Activated T-helper 1 cell treated with anti-CD3 and anti-CD28 coated beads, Interleukin-12 subunit alpha, Interleukin-12 subunit beta, Interleukin-2, Interleukin-4 antibody, amounts not matched to agents 30 ng/mL and 10 ng/mL and 1 ng/mL, durations not matched to agents 14 hours and 24 hours and 36 hours (primary cell): Measurements from ENCODE around the gene KCNK13. TPM values are rescaled to one million over a fixed set of nuclear protein-coding genes. Genes with fewer than 3 reads are reported as not detected.

ENCODE experiments used
- DNase-seq: peaks from one replicate; pipeline ENCODE4 v3.0.0; 2021; ENCODE audit warnings: low spot score
- H3K27ac Mint-ChIP-seq: one replicate; pipeline ENCODE4 v1.8.0; 2021; ENCODE audit warnings: mild to moderate bottlenecking, mixed read lengths
- H3K27me3 Mint-ChIP-seq: one replicate; pipeline ENCODE4 v1.8.0; 2022; ENCODE audit warnings: mild to moderate bottlenecking, moderate library complexity, mixed read lengths; ENCODE audit not compliant: insufficient read depth
- H3K36me3 Mint-ChIP-seq: one replicate; pipeline ENCODE4 v1.8.0; 2021; ENCODE audit warnings: low read depth, mixed read lengths
- H3K4me1 Mint-ChIP-seq: one replicate; pipeline ENCODE4 v1.8.0; 2021; ENCODE audit warnings: low read depth, mixed read lengths
- H3K4me3 Mint-ChIP-seq: one replicate; pipeline ENCODE4 v1.8.0; 2021; ENCODE audit warnings: mild to moderate bottlenecking, moderate library complexity, mixed read lengths
- H3K9me3 Mint-ChIP-seq: one replicate; pipeline ENCODE4 v1.8.0; 2021; ENCODE audit warnings: mixed read lengths
- intact Hi-C: fragments of 100-400 bp; cut with micrococcal nuclease; formaldehyde crosslinking; loops from one replicate; pipeline ENCODE4 v1.15.1; 2024
- total RNA-seq: library from RNA; stranded (reverse); gene quantifications from 2 replicates; pipeline ENCODE4 v1.2.3, GENCODE V29; 2022

Gene KCNK13
- total RNA-seq, 1 donor from 2014 or later: not detected

GRCh38 chr14:90159688-90160087 is 97.9 kb downstream of the KCNK13 start:
- DNase-seq: no peak
- Mint-ChIP-seq H3K9me3 (no peaks in the 10 kb centered on the region), H3K4me3 (no peak overlapping the region), H3K27ac (no peak overlapping the region), H3K36me3 (no peaks in the 10 kb centered on the region), H3K27me3 (peaks cover 2% of the 10 kb centered on the region), H3K4me1 (no peaks in the 10 kb centered on the region)
- intact Hi-C loops: no loop called here

GRCh38 chr14:90161129-90161528 is 99.3 kb downstream of the KCNK13 start:
- Mint-ChIP-seq H3K36me3 (no peaks in the 10 kb centered on the region), H3K4me1 (no peaks in the 10 kb centered on the region), H3K27ac (no peak overlapping the region), H3K4me3 (no peak overlapping the region), H3K27me3 (peaks cover 10% of the 10 kb centered on the region), H3K9me3 (no peaks in the 10 kb centered on the region)
- DNase-seq: no peak
- intact Hi-C loops: no loop called here

DNA sequence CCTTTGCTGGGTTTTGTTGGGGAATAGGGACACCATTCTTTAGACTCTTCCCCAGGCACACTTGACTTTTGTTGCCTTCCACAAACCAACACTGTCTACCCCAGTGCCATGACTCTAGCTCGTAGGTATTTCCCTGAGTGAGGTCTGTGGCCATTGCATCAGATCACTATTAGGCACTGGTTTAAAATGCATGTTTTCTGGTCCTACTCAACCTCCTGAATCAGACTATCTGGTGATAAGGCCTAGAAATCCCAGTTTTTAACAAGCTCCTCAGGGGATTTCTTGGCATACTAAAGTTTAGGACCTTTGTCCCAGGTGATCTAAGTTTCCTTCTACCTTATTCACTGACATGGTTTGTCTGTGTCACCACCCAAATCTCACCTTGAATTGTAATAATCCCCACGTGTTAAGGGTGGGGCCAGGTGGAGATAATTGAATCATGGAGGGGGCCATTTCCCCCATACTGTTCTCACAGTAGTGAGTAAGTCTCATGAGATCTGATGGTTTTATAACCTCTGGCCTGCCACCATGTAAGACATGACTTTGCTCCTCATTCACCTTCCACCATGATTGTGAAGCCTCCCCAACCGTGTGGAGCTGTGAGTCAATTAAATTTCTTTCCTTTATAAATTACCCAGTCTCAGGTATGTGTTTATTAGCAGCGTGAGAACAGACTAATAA is 106.8 kb downstream of the KCNK13 start:
- Mint-ChIP-seq H3K27me3 (peaks cover 11% of the 10 kb centered on the region), H3K27ac (no peak overlapping the region), H3K36me3 (no peaks in the 10 kb centered on the region), H3K4me3 (no peak overlapping the region), H3K9me3 (no peaks in the 10 kb centered on the region), H3K4me1 (no peaks in the 10 kb centered on the region)
- intact Hi-C loops: no loop called here
- DNase-seq: no peak

- H3K4me3 Mint-ChIP-seq: no peak overlapping the region
- no peaks in the 10 kb centered on the region for H3K9me3 Mint-ChIP-seq
- no peak overlapping the region for H3K27ac Mint-ChIP-seq
- DNase-seq: no peak
- no peaks in the 10 kb centered on the region for H3K27me3 Mint-ChIP-seq
- H3K36me3 Mint-ChIP-seq: no peaks in the 10 kb centered on the region
- intact Hi-C loops: no loop called here
- no peaks in the 10 kb centered on the region for H3K4me1 Mint-ChIP-seq
Measured at GRCh38 chr14:90175631-90176030, 113.8 kb downstream of the KCNK13 start.

- no peak overlapping the region for H3K4me3 Mint-ChIP-seq
- H3K9me3 Mint-ChIP-seq: no peaks in the 10 kb centered on the region
- DNase-seq: no peak
- H3K27me3 Mint-ChIP-seq: peaks cover 12% of the 10 kb centered on the region
- no peaks in the 10 kb centered on the region for H3K4me1 Mint-ChIP-seq
- H3K36me3 Mint-ChIP-seq: no peaks in the 10 kb centered on the region
- intact Hi-C loops: no loop called here
- no peak overlapping the region for H3K27ac Mint-ChIP-seq
Measured at GRCh38 chr14:90177539-90178189, 115.9 kb downstream of the KCNK13 start.

- H3K36me3 Mint-ChIP-seq: no peaks in the 10 kb centered on the region
- peaks cover 16% of the 10 kb centered on the region for H3K27me3 Mint-ChIP-seq
- DNase-seq: no peak
- H3K9me3 Mint-ChIP-seq: no peaks in the 10 kb centered on the region
- intact Hi-C loops: no loop called here
- H3K4me1 Mint-ChIP-seq: no peaks in the 10 kb centered on the region
- H3K27ac Mint-ChIP-seq: no peak overlapping the region
- H3K4me3 Mint-ChIP-seq: no peak overlapping the region
Measured at GRCh38 chr14:90179357-90179756, 117.6 kb downstream of the KCNK13 start.

- no peaks in the 10 kb centered on the region for H3K36me3 Mint-ChIP-seq
- no peak overlapping the region for H3K4me3 Mint-ChIP-seq
- H3K9me3 Mint-ChIP-seq: no peaks in the 10 kb centered on the region
- DNase-seq: no peak
- H3K4me1 Mint-ChIP-seq: no peaks in the 10 kb centered on the region
- H3K27me3 Mint-ChIP-seq: peaks cover 16% of the 10 kb centered on the region
- intact Hi-C loops: no loop called here
- H3K27ac Mint-ChIP-seq: no peak overlapping the region
Measured at GRCh38 chr14:90179809-90180779, 118.3 kb downstream of the KCNK13 start.

DNA sequence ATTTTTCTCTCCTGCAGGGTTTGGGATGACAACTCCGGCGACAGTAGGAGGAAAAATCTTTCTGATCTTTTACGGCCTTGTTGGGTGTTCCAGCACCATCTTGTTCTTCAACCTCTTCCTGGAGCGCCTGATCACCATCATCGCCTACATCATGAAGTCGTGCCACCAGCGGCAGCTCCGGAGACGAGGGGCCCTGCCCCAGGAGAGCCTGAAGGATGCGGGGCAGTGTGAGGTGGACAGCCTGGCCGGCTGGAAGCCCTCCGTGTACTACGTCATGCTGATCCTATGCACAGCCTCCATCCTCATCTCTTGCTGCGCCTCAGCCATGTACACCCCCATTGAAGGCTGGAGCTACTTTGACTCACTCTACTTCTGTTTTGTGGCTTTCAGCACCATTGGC is 122.3 kb downstream of the KCNK13 start:
- Mint-ChIP-seq H3K4me3 (no peak overlapping the region), H3K36me3 (no peaks in the 10 kb centered on the region), H3K4me1 (no peaks in the 10 kb centered on the region), H3K27me3 (peaks cover 16% of the 10 kb centered on the region), H3K9me3 (peaks cover 5% of the 10 kb centered on the region), H3K27ac (no peak overlapping the region)
- intact Hi-C loops: no loop called here
- DNase-seq: no peak

DNA sequence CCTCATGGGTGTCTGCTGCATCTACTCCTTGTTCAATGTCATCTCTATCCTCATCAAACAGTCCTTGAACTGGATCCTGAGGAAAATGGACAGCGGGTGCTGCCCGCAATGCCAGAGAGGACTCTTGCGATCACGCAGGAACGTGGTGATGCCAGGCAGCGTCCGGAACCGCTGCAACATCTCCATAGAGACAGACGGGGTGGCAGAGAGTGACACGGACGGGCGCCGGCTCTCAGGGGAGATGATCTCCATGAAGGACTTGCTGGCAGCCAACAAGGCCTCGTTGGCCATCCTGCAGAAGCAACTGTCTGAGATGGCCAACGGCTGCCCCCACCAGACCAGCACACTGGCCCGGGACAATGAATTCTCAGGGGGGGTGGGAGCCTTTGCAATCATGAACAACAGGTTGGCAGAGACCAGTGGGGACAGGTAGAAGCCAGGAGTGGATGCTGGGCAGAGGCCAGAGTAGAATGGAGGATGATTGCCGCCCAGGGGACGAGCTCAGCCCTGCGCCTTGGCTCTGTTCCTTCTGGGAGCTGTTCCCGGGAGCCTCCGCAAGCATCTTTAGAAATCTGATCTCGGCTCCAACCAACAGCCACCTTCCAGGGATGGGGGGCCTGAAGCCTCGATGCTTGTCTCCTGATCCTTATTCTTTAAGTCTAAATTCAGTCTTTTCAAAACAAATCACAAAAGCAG is 122.9 kb downstream of the KCNK13 start:
- Mint-ChIP-seq H3K9me3 (peaks cover 5% of the 10 kb centered on the region), H3K27me3 (peaks cover 16% of the 10 kb centered on the region), H3K27ac (no peak overlapping the region), H3K4me1 (no peaks in the 10 kb centered on the region), H3K36me3 (no peaks in the 10 kb centered on the region), H3K4me3 (no peak overlapping the region)
- DNase-seq: no peak
- intact Hi-C loops: no loop called here

GRCh38 chr14:90188588-90188987 is 126.8 kb downstream of the KCNK13 start:
- H3K27ac Mint-ChIP-seq: no peak overlapping the region
- no peak overlapping the region for H3K4me3 Mint-ChIP-seq
- H3K36me3 Mint-ChIP-seq: no peaks in the 10 kb centered on the region
- H3K4me1 Mint-ChIP-seq: no peaks in the 10 kb centered on the region
- intact Hi-C loops: no loop called here
- no peaks in the 10 kb centered on the region for H3K27me3 Mint-ChIP-seq
- peaks cover 5% of the 10 kb centered on the region for H3K9me3 Mint-ChIP-seq
- no peak for DNase-seq

GRCh38 chr14:90191154-90191553 is 129.4 kb downstream of the KCNK13 start:
- intact Hi-C loops: no loop called here
- Mint-ChIP-seq H3K4me1 (no peaks in the 10 kb centered on the region), H3K9me3 (peaks cover 5% of the 10 kb centered on the region), H3K36me3 (no peaks in the 10 kb centered on the region), H3K27me3 (peaks cover 7% of the 10 kb centered on the region), H3K4me3 (no peak overlapping the region), H3K27ac (no peak overlapping the region)
- no peak for DNase-seq

DNA sequence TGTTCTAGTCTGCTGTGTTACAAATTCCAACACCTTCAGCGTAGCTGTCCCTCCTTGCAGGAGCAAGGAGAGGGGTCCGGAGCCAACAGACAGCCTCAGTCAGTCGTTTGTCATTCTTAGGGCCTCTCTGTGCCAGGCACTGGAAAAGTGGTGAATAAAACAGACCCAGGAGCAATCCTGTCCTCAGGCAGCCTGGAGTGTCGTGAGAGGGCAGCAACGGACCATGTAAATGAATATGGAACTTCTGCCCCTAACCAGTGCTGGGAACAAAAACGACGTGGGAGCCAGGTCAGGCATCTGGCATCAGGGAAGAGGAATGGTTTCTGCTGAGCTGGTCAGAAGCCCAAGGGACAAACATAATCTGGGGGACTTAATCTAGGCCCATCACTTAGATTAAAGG is 129.8 kb downstream of the KCNK13 start:
- intact Hi-C loops: no loop called here
- Mint-ChIP-seq H3K9me3 (peaks cover 5% of the 10 kb centered on the region), H3K27me3 (peaks cover 7% of the 10 kb centered on the region), H3K36me3 (no peaks in the 10 kb centered on the region), H3K4me1 (no peaks in the 10 kb centered on the region), H3K27ac (no peak overlapping the region), H3K4me3 (no peak overlapping the region)
- DNase-seq: no peak
